AG04450 (cell line): ENCODE results near the gene RIN2. TPM values are rescaled to one million over a fixed set of nuclear protein-coding genes. Genes with fewer than 3 reads are reported as not detected.
"Not testable (repeated sequence)": the region's sequence is repeated elsewhere in the genome, so short reads cannot be mapped to it uniquely, and the experiment has no call there.

Source experiments
- CTCF ChIA-PET: fragments of 300-600, 350-600 bp; formaldehyde crosslinking; extraction: SDS; loops from one replicate; lab custom pipeline; 2022; ENCODE audit warnings: antibody characterized with exemption, inconsistent platforms; lab: Charles Lee
- POLR2A ChIA-PET: fragments of 350-600 bp; formaldehyde crosslinking; extraction: SDS; loops from one replicate; lab custom pipeline; 2021; ENCODE audit warnings: antibody characterized with exemption, inconsistent platforms; lab: Yijun Ruan, JAX
- DNase-seq: peaks from one replicate; pipeline ENCODE4 v3.0.0-alpha.2; 2011; ENCODE audit warnings: low read depth, low spot score
- H3K27ac ChIP-seq: one replicate; pipeline ENCODE4 v1.5.1; 2012; ENCODE audit warnings: low read depth, low read length, control low read depth
- H3K27me3 ChIP-seq: one replicate; pipeline ENCODE4 v1.6.0; 2012; ENCODE audit warnings: low read length; ENCODE audit not compliant: control insufficient read depth, insufficient read depth
- H3K4me3 ChIP-seq: 2 replicates; pipeline ENCODE4 v1.5.1; 2011; ENCODE audit warnings: mild to moderate bottlenecking, low read depth, low read length, control low read depth
- H3K9me3 ChIP-seq: 2 replicates; pipeline ENCODE4 v1.5.1; 2012; ENCODE audit warnings: low read length; ENCODE audit not compliant: control insufficient read depth, insufficient read depth
- polyA plus RNA-seq: library from polyadenylated mRNA; depleted of rRNA; stranded (reverse); fragments of >200 nt; gene quantifications from 2 replicates; pipeline ENCODE4 v1.2.3, GENCODE V29; 2011
- TF ChIP-seq, protein P1 (sequence below): IDR thresholded peaks from 2 replicates; pipeline ENCODE4 v1.5.1; 2011; ENCODE audit warnings: low read depth, low read length, control low read depth, inconsistent platforms

Gene RIN2
- polyA plus RNA-seq, 1 experiment = 56.0 TPM

DNA sequence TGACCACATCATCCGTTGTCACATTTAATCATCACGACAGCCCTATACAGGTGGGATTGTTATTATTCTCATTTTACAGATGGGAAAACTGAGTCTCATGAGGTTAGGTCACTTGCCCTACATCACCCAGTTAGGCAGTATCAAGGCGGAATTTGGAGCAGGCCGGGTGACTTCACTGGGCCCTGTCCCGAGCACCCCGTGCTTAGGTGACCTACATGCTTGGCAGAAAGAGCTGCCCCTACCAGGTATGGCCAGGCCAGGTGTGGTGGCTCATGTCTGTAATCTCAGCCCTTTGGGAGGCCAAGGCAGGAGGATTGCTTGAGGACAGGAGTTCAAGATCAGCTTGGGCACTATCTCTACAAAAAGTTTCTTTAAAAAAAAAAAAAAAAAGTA is 44.0 kb downstream of the RIN2 start:
- no peak for DNase-seq
- no peaks in the 10 kb centered on the region for H3K27me3 ChIP-seq
- POLR2A ChIA-PET = interaction anchor here (0.6 kb wide), 1 partner anchor 60 kb away, joined by 3 read pairs; no protein-coding TSS in a partner anchor
- CTCF ChIA-PET = no interaction called here
- no peak overlapping the region for H3K4me3 ChIP-seq
- H3K9me3 ChIP-seq = no peaks in the 10 kb centered on the region; the same call in 1 of the 2 replicates
- no peak overlapping the region for H3K27ac ChIP-seq
- TF ChIP-seq, protein P1, sequence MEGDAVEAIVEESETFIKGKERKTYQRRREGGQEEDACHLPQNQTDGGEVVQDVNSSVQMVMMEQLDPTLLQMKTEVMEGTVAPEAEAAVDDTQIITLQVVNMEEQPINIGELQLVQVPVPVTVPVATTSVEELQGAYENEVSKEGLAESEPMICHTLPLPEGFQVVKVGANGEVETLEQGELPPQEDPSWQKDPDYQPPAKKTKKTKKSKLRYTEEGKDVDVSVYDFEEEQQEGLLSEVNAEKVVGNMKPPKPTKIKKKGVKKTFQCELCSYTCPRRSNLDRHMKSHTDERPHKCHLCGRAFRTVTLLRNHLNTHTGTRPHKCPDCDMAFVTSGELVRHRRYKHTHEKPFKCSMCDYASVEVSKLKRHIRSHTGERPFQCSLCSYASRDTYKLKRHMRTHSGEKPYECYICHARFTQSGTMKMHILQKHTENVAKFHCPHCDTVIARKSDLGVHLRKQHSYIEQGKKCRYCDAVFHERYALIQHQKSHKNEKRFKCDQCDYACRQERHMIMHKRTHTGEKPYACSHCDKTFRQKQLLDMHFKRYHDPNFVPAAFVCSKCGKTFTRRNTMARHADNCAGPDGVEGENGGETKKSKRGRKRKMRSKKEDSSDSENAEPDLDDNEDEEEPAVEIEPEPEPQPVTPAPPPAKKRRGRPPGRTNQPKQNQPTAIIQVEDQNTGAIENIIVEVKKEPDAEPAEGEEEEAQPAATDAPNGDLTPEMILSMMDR = no peak

DNA sequence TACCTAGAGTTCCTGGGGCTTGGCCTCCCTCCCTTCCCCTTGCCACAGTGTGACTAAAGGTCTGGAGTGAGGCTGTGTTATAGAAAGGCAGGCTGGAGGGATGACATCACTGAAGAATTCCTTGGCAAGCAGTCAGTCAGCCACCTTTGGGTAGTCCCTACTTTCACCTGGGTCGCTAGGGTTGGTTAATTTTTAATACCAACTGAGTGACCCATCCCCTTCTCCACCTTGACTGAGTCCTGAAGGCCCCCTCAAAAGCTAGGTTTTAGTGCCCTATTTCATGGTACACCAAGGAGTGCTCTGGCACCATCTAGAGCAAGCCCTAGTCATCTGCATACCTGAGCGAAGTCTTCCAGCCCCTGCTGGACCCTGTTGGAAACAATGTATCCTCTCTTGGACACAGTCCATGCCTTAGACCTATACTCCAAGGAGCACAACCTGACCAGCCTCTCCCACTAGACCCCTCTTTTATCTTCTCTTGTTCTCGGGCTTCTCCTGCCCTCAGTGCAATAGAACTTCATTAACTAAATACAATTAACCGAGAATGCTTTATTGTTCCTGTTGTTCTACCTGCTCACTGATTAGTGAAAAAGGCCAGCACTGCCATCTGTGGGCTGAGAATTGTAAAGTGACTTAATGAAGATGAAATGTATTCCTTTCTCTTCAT is 44.6 kb downstream of the RIN2 start:
- TF ChIP-seq, protein P1 = 0 out of 2 replicates have a peak, but pooled peaks have one; percentile 1
- DNase-seq = no peak
- POLR2A ChIA-PET = interaction anchor here (0.6 kb wide), 1 partner anchor 61 kb away, joined by 3 read pairs; no protein-coding TSS in a partner anchor
- CTCF ChIA-PET = no interaction called here
- Histone ChIP-seq H3K4me3 (no peak overlapping the region), H3K27me3 (no peaks in the 10 kb centered on the region), H3K27ac (no peak overlapping the region), H3K9me3 (no peaks in the 10 kb centered on the region; the same call in 1 of the 2 replicates)

DNA sequence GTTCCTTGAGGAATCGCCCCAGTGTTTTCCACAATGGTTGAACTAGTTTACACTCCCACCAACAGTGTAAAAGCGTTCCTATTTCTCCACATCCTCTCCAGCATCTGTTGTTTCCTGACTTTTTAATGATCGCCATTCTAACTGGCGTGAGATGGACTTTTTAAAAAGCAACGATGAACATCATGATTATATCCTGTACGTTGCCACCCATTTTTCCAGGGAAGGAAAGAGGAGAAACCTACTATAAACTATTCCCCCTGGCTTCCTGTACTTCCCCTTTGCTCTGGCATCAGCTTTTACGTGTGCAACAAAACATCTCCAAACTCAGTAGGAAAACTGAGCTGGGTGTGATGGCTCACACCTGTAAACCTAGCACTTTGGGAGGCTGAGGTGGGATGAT is 48.2 kb downstream of the RIN2 start:
- POLR2A ChIA-PET, H3K27ac ChIP-seq, DNase-seq, H3K4me3 ChIP-seq, H3K9me3 ChIP-seq, H3K27me3 ChIP-seq: not testable (repeated sequence)
- CTCF ChIA-PET = interaction anchor here (2.1 kb wide), 1 partner anchor 21 kb away, joined by 7 read pairs; no protein-coding TSS in a partner anchor

DNA sequence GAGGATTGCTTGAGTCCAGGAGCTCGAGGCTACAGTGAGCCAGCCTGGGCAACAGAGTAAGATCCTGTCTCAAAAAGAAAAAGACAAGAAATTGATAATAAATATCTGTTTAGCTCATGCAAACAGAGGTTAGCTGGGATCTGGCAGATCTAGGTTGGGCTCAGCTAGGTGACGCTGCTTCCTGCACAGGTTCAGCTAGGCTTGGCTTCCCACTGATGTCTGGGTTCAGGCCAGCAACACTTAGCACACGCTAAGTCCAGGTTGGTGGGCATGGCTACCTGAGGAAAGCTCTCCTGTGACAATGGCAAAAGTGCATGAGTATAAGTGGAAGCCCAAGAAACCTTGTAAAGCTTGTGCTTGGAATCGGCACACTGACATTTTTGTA is 48.7 kb downstream of the RIN2 start:
- no peaks in the 10 kb centered on the region for H3K27me3 ChIP-seq
- H3K4me3 ChIP-seq = no peak overlapping the region
- TF ChIP-seq, protein P1 = no peak
- no peak for DNase-seq
- POLR2A ChIA-PET = interaction anchor here (1.5 to 2.1 kb wide), 2 partner anchors 10 to 82 kb away, joined by 3 to 9 read pairs; no protein-coding TSS in a partner anchor
- H3K27ac ChIP-seq = peak overlapping the region; percentile 68
- CTCF ChIA-PET = interaction anchor here (1.1 to 2.1 kb wide), 2 partner anchors 21 to 188 kb away, joined by 6 to 7 read pairs; no protein-coding TSS in a partner anchor
- H3K9me3 ChIP-seq = no peaks in the 10 kb centered on the region; the same call in none of the 2 replicates

DNA sequence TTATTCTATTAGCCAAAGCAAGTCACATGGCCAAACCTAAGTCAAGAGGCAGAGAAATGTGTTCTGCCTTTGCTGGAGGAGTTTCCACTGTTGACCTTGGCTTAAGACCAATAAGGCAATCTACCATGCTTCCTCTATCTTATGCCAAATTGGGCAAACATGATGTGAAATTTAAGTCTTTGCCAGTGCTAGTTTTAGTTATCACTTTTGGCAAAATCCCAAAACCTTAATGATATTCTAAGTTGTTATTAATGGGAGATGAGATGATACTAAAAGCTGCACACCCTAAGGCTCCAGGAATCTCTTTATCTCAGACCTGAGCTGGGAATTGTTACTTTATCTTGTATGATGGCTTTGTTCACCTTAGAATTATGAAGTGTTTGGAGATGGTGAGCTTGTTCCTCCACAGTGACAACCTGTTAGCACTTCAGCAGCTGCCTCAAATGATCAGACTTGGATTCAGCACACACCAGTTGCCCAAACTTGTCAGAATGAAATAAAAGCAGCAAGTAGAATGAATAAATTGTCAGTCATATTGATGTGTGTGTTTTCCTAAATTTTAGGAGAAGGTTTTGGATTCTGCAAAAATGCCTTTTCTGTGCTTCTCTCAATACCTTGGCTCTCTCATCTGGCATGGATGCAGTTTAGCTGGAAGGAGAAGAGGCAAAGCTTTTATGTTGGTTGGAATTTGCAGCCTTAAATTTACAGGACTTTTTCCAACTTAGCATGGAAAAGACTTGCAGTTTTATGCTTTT is 49.3 kb downstream of the RIN2 start:
- Histone ChIP-seq H3K27ac (peak overlapping the region; percentile 68), H3K27me3 (no peaks in the 10 kb centered on the region), H3K4me3 (no peak overlapping the region), H3K9me3 (no peaks in the 10 kb centered on the region; the same call in none of the 2 replicates)
- DNase-seq = no peak
- CTCF ChIA-PET = interaction anchor here (1.1 to 2.1 kb wide), 2 partner anchors 22 to 187 kb away, joined by 6 to 7 read pairs; no protein-coding TSS in a partner anchor
- POLR2A ChIA-PET = interaction anchor here (1.1 to 2.1 kb wide), 3 partner anchors 10 to 82 kb away, joined by 3 to 9 read pairs (median 3); no protein-coding TSS in a partner anchor
- TF ChIP-seq, protein P1 = no peak
